Upper lobe of right lung (tissue), 1 donor: ENCODE data around the gene LRRC36. TPM values are rescaled to one million over a fixed set of nuclear protein-coding genes. Genes with fewer than 3 reads are reported as not detected.

Source experiments
- ATAC-seq: fragments of 200-7000 bp; cut with Tn5 transposase; one replicate; pipeline ENCODE4 v1.9.1; 2020; ENCODE audit warnings: mild to moderate bottlenecking, moderate library complexity
- DNase-seq: peaks from one replicate; pipeline ENCODE4 v3.0.0-alpha.2; 2020
- H3K27ac ChIP-seq: fragments of 200-600 bp; one replicate; pipeline ENCODE4 v1.8.0; 2022
- H3K27me3 ChIP-seq: fragments of 200-600 bp; one replicate; pipeline ENCODE4 v1.8.0; 2022; ENCODE audit warnings: mild to moderate bottlenecking
- H3K36me3 ChIP-seq: fragments of 200-600 bp; one replicate; pipeline ENCODE4 v1.8.0; 2022
- H3K4me1 ChIP-seq: fragments of 200-600 bp; one replicate; pipeline ENCODE4 v1.8.0; 2022
- H3K4me3 ChIP-seq: fragments of 200-600 bp; one replicate; pipeline ENCODE4 v1.8.0; 2022; ENCODE audit warnings: mild to moderate bottlenecking
- H3K9me3 ChIP-seq: fragments of 200-600 bp; one replicate; pipeline ENCODE4 v1.8.0; 2022
- intact Hi-C: fragments of 100-400 bp; cut with DNase I; formaldehyde crosslinking; loops from one replicate; pipeline ENCODE4 v1.11.0; 2022
- total RNA-seq: library from RNA; stranded (reverse); fragmentation: NEBNext Ultra II Directional; extraction: Animal tissue kit (Norgen Biotek cat#: 25700); gene quantifications from one replicate; pipeline ENCODE4 v1.2.1, GENCODE V29; 2021
- TF ChIP-seq, protein P1 (sequence below): fragments of 200-600 bp; IDR thresholded peaks from one replicate; pipeline ENCODE4 v1.8.0; 2022; ENCODE audit warnings: antibody characterized with exemption
- donor health status: DM: no; HTN: yes; CAD: no; lungs with severe emphysema.

LRRC36 gene
- total RNA-seq, 1 donor from 2014 or later, result 27.4 TPM

DNA sequence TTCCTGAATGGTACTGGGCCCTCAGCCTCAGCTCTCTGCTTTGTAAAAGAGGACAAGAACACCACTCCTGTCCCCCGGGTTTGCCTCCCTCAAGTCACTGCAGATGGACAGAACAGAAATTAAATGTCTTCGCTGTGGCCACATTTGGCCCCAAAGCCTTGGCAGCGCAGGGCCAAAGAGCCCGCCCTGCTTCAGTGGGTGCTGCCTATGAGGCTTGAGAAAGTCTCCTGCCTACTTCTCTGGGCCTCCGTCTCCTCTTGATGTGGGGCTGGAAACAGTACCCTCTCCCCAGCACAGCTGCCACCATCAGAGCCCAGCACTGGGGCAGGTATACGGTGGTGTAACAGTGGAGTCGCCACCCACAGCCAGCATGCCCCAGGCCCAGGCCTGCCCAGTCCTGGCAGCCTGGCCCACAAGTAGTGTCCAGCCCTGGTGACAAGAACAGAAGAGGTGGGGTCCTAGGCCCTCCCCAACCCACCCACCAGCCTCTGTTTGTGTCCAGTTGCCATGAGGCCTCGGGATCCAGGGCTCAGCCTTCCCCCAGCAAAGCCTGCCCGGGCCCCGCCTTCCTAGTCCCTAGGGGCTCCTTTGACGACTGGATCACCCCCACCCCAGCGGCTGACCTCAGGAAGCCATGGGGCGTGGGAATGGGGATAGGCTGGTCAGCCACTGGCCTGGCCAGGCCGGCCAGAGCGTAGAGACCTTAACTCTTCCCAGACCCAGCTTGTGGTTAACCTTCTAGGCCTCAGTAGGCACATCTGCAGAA is 70.6 kb downstream of the LRRC36 start:
- H3K4me3 ChIP-seq, result no peak overlapping the region
- intact Hi-C loops, result loop anchor here (10.0 kb wide), 1 partner anchor 122 kb away; the partner anchor contains the start of gene PLEKHG4
- TF ChIP-seq, protein P1, sequence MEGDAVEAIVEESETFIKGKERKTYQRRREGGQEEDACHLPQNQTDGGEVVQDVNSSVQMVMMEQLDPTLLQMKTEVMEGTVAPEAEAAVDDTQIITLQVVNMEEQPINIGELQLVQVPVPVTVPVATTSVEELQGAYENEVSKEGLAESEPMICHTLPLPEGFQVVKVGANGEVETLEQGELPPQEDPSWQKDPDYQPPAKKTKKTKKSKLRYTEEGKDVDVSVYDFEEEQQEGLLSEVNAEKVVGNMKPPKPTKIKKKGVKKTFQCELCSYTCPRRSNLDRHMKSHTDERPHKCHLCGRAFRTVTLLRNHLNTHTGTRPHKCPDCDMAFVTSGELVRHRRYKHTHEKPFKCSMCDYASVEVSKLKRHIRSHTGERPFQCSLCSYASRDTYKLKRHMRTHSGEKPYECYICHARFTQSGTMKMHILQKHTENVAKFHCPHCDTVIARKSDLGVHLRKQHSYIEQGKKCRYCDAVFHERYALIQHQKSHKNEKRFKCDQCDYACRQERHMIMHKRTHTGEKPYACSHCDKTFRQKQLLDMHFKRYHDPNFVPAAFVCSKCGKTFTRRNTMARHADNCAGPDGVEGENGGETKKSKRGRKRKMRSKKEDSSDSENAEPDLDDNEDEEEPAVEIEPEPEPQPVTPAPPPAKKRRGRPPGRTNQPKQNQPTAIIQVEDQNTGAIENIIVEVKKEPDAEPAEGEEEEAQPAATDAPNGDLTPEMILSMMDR, result no peak
- no peak for ATAC-seq
- no peaks in the 10 kb centered on the region for H3K27me3 ChIP-seq
- H3K27ac ChIP-seq, result peak overlapping the region; percentile 63
- peaks cover 37% of the 10 kb centered on the region for H3K4me1 ChIP-seq
- DNase-seq, result no peak
- H3K36me3 ChIP-seq, result no peaks in the 10 kb centered on the region
- H3K9me3 ChIP-seq, result no peaks in the 10 kb centered on the region

GRCh38 chr16:67397812-67398545 is 71.4 kb downstream of the LRRC36 start:
- intact Hi-C loops, result loop anchor here (10.0 kb wide), 1 partner anchor 123 kb away; the partner anchor contains the start of gene PLEKHG4
- no peak for DNase-seq
- no peak for ATAC-seq
- H3K27me3 ChIP-seq, result no peaks in the 10 kb centered on the region
- no peaks in the 10 kb centered on the region for H3K9me3 ChIP-seq
- TF ChIP-seq, protein P1, result no peak
- H3K4me3 ChIP-seq, result no peak overlapping the region
- peaks cover 34% of the 10 kb centered on the region for H3K4me1 ChIP-seq
- no peaks in the 10 kb centered on the region for H3K36me3 ChIP-seq
- peak overlapping the region; percentile 63 for H3K27ac ChIP-seq

DNA sequence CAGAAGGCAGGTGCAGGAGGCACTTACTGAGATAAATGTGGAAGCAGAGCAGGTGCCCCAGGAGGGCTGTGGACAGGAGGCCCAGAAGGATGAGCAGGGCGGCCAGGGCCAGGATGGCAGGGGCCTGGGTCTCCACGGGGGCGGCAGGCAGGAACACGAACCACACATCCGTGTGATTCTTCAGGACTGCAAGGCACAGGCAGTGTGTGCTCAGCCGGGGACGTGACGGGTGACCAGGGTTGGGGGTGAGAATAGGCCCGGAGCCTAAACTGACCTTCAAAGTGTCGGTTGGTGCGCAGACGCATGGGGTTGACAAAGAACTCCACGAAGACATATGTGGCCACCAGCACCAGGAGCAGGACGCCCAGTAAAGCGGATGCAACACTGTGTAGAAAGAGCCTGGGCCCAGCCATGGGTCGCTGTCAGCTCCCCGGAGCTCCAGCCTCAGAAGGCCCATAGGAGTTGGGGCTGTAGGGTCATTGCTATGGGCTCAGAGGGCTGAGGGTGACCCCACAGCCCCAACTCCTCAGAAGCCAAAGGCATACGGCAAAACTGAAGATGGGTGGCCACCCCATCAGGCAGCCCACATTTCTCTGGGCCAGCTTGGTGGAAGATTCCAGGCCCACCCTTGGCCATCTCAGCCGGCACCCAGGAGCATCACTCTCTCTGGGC is 72.1 kb downstream of the LRRC36 start:
- H3K9me3 ChIP-seq, result no peaks in the 10 kb centered on the region
- no peak for DNase-seq
- no peak overlapping the region for H3K27ac ChIP-seq
- TF ChIP-seq, protein P1, result no peak
- no peak overlapping the region for H3K4me3 ChIP-seq
- intact Hi-C loops, result loop anchor here (10.0 kb wide), 1 partner anchor 124 kb away; the partner anchor contains the start of gene PLEKHG4
- peaks cover 28% of the 10 kb centered on the region for H3K4me1 ChIP-seq
- no peaks in the 10 kb centered on the region for H3K27me3 ChIP-seq
- no peak for ATAC-seq
- no peaks in the 10 kb centered on the region for H3K36me3 ChIP-seq

DNA sequence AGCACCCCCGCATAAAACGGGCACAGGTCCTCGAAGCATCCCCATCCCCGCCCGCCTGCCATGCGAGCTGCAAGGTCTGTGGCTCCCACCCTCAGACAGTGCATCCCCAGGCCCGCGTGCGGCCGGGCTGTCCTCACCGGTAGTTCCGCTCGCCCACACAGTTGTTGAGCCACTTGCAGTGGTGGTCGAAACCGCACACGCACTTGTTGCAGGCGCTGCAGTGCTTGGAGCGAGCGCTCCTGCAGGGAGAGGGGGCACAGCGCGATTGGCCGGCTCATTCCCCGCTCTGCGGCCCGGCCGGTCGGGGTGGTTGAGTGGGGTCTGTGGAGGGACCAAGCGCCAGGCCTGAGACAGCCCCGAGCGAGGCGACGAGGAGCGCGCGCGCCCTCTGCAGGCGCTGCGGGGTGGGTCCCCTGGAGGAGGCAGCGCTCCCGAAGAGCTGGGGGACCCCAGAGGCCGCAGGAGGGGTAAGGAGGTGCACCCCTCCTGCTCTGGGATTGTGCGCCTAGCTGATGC is 72.7 kb downstream of the LRRC36 start:
- no peaks in the 10 kb centered on the region for H3K9me3 ChIP-seq
- H3K27me3 ChIP-seq, result no peaks in the 10 kb centered on the region
- DNase-seq, result peak; percentile 83
- H3K27ac ChIP-seq, result no peak overlapping the region
- peaks cover 26% of the 10 kb centered on the region for H3K4me1 ChIP-seq
- TF ChIP-seq, protein P1, result peak; percentile 82
- H3K4me3 ChIP-seq, result no peak overlapping the region
- ATAC-seq, result peak; percentile 78
- intact Hi-C loops, result loop anchor here (10.0 kb wide), 1 partner anchor 124 kb away; the partner anchor contains the start of gene PLEKHG4
- no peaks in the 10 kb centered on the region for H3K36me3 ChIP-seq
